Measurements from ENCODE around the gene MRAS. TPM values are rescaled to one million over a fixed set of nuclear protein-coding genes. Genes with fewer than 3 reads are reported as not detected.

The MRAS gene
- total RNA-seq, 1 experiment from 2014 or later, result 23.4 TPM

GRCh38 chr3:138332472-138333073, 15.8 kb upstream of the MRAS start:
- DNase-seq, result no peak
- Histone ChIP-seq H3K36me3 (no peaks in the 10 kb centered on the region), H3K9me3 (no peaks in the 10 kb centered on the region), H3K27me3 (peaks cover 36% of the 10 kb centered on the region), H3K4me3 (no peak overlapping the region)

- Histone ChIP-seq H3K27me3 (peaks cover 29% of the 10 kb centered on the region), H3K9me3 (no peaks in the 10 kb centered on the region), H3K36me3 (no peaks in the 10 kb centered on the region), H3K4me3 (no peak overlapping the region)
- no peak for DNase-seq
These were observed 13.8 kb upstream of the MRAS start for GRCh38 chr3:138334608-138335007.

GRCh38 chr3:138336454-138336999, 11.9 kb upstream of the MRAS start:
- Histone ChIP-seq H3K4me3 (no peak overlapping the region), H3K36me3 (no peaks in the 10 kb centered on the region), H3K9me3 (no peaks in the 10 kb centered on the region), H3K27me3 (peaks cover 21% of the 10 kb centered on the region)
- DNase-seq, result no peak

- Histone ChIP-seq H3K9me3 (no peaks in the 10 kb centered on the region), H3K27me3 (peaks cover 14% of the 10 kb centered on the region), H3K36me3 (no peaks in the 10 kb centered on the region), H3K4me3 (no peak overlapping the region)
- no peak for DNase-seq
These were observed 10.1 kb upstream of the MRAS start for GRCh38 chr3:138338244-138338643.

- DNase-seq, result no peak
- Histone ChIP-seq H3K9me3 (no peaks in the 10 kb centered on the region), H3K36me3 (no peaks in the 10 kb centered on the region), H3K4me3 (no peak overlapping the region), H3K27me3 (peaks cover 11% of the 10 kb centered on the region)
These were observed 9.6 kb upstream of the MRAS start for GRCh38 chr3:138338811-138339210.

GRCh38 chr3:138340511-138340910, 7.9 kb upstream of the MRAS start:
- no peak overlapping the region for H3K4me3 ChIP-seq
- DNase-seq, result no peak

GRCh38 chr3:138344754-138345153, 3.6 kb upstream of the MRAS start:
- H3K36me3 ChIP-seq, result no peaks in the 10 kb centered on the region
- no peak for DNase-seq
- no peaks in the 10 kb centered on the region for H3K27me3 ChIP-seq
- H3K4me3 ChIP-seq, result no peak overlapping the region
- 0 out of 2 replicates have a peak, but pooled peaks cover 2% of the 10 kb centered on the region for H3K9me3 ChIP-seq

More at GRCh38 chr3:138340511-138340910, 7.9 kb upstream of the MRAS start:
- Histone ChIP-seq H3K36me3 (no peaks in the 10 kb centered on the region), H3K27me3 (no peaks in the 10 kb centered on the region), H3K9me3 (no peaks in the 10 kb centered on the region)

- DNase-seq, result no peak
- Histone ChIP-seq H3K36me3 (no peaks in the 10 kb centered on the region), H3K27me3 (no peaks in the 10 kb centered on the region), H3K9me3 (0 out of 2 replicates have a peak, but pooled peaks cover 2% of the 10 kb centered on the region), H3K4me3 (peak overlapping the region; percentile 52)
These were observed 668 bp downstream of the MRAS start for GRCh38 chr3:138348754-138349739.

GRCh38 chr3:138349926-138350665, 1.7 kb downstream of the MRAS start:
- H3K36me3 ChIP-seq, result no peaks in the 10 kb centered on the region

GRCh38 chr3:138351151-138351550, 2.8 kb downstream of the MRAS start:
- Histone ChIP-seq H3K36me3 (no peaks in the 10 kb centered on the region), H3K9me3 (0 out of 2 replicates have a peak, but pooled peaks cover 2% of the 10 kb centered on the region), H3K27me3 (no peaks in the 10 kb centered on the region), H3K4me3 (no peak overlapping the region)
- no peak for DNase-seq

More at GRCh38 chr3:138349926-138350665, 1.7 kb downstream of the MRAS start:
- DNase-seq, result no peak
- H3K27me3 ChIP-seq, result no peaks in the 10 kb centered on the region
- H3K9me3 ChIP-seq, result 0 out of 2 replicates have a peak, but pooled peaks cover 2% of the 10 kb centered on the region
- no peak overlapping the region for H3K4me3 ChIP-seq

- Histone ChIP-seq H3K9me3 (0 out of 2 replicates have a peak, but pooled peaks cover 2% of the 10 kb centered on the region), H3K4me3 (no peak overlapping the region), H3K27me3 (no peaks in the 10 kb centered on the region), H3K36me3 (no peaks in the 10 kb centered on the region)
- no peak for DNase-seq
These were observed 3.7 kb downstream of the MRAS start for GRCh38 chr3:138351916-138352550.

- no peak overlapping the region for H3K4me3 ChIP-seq
- H3K27me3 ChIP-seq, result no peaks in the 10 kb centered on the region
- DNase-seq, result no peak
- no peaks in the 10 kb centered on the region for H3K36me3 ChIP-seq
- no peaks in the 10 kb centered on the region for H3K9me3 ChIP-seq
These were observed 6.0 kb downstream of the MRAS start for GRCh38 chr3:138354376-138354775.

- Histone ChIP-seq H3K9me3 (no peaks in the 10 kb centered on the region), H3K27me3 (no peaks in the 10 kb centered on the region), H3K4me3 (no peak overlapping the region), H3K36me3 (no peaks in the 10 kb centered on the region)
- DNase-seq, result no peak
These were observed 6.7 kb downstream of the MRAS start for GRCh38 chr3:138355071-138355470.

- Histone ChIP-seq H3K4me3 (no peak overlapping the region), H3K27me3 (no peaks in the 10 kb centered on the region), H3K9me3 (no peaks in the 10 kb centered on the region), H3K36me3 (no peaks in the 10 kb centered on the region)
- DNase-seq, result no peak
These were observed 8.5 kb downstream of the MRAS start for GRCh38 chr3:138356730-138357405.

- no peak overlapping the region for H3K4me3 ChIP-seq
- no peaks in the 10 kb centered on the region for H3K27me3 ChIP-seq
- no peaks in the 10 kb centered on the region for H3K36me3 ChIP-seq
- no peaks in the 10 kb centered on the region for H3K9me3 ChIP-seq
- DNase-seq, result peak; percentile 40
These were observed 11.0 kb downstream of the MRAS start for GRCh38 chr3:138359148-138359918.
